Heart right ventricle (tissue), 16 donors: ENCODE results near the gene IRAK1BP1. TPM values are rescaled to one million over a fixed set of nuclear protein-coding genes. Genes with fewer than 3 reads are reported as not detected.
"Not testable (repeated sequence)": the region's sequence is repeated elsewhere in the genome, so short reads cannot be mapped to it uniquely, and the experiment has no call there.

Experiments
- ATAC-seq, 8 donors: fragments of 200-7000 bp; cut with Tn5 transposase; one replicate each; pipeline ENCODE4 v1.9.1; 2020; ENCODE audit warnings: mild to moderate bottlenecking in 8 of 8, moderate library complexity in 8 of 8, moderate number of reproducible peaks in 1 of 8
- DNase-seq, 2 donors: peaks; one replicate each; pipeline ENCODE4 v3.0.0-alpha.2; 2020
- H3K27ac ChIP-seq, 10 donors: fragments of 200-600 bp; sonication (generic) in 2 of 10; one replicate each; pipeline versions ENCODE4 v1.5.0 to v1.8.0; 2020 to 2022; ENCODE audit warnings: mild to moderate bottlenecking in 3 of 10
- H3K27me3 ChIP-seq, 7 donors: fragments of 200-600 bp; one replicate each; pipeline ENCODE4 v1.8.0; 2021 to 2022; ENCODE audit warnings: mild to moderate bottlenecking in 2 of 7
- H3K36me3 ChIP-seq, 9 donors: fragments of 200-600 bp; sonication (generic) in 1 of 9; one replicate each; pipeline versions ENCODE4 v1.5.0 to v1.8.0; 2020 to 2022; ENCODE audit warnings: mild to moderate bottlenecking in 2 of 9
- H3K4me1 ChIP-seq, 9 donors: fragments of 200-600 bp; sonication (generic) in 1 of 9; one replicate each; pipeline versions ENCODE4 v1.5.0 to v1.8.0; 2020 to 2022; ENCODE audit warnings: mild to moderate bottlenecking in 4 of 9
- H3K4me3 ChIP-seq, 10 donors: fragments of 200-600 bp; sonication (generic) in 2 of 10; one replicate each; pipeline versions ENCODE4 v1.5.0 to v1.8.0; 2020 to 2022; ENCODE audit warnings: mild to moderate bottlenecking in 7 of 10, moderate library complexity in 2 of 10
- H3K9me3 ChIP-seq, 11 donors: fragments of 200-600 bp in 10 of 11; sonication (generic) in 2 of 11; one replicate each; pipeline versions ENCODE4 v1.5.0 to v1.8.0; 2013 to 2022; ENCODE audit warnings: mild to moderate bottlenecking in 2 of 11, control low read depth in 1 of 11, moderate library complexity in 1 of 11
- WGBS, 2 donors: extraction: QIAGEN DNeasy Blood & Tissue Kit; methylation state at CpG; one replicate each; pipeline ENCODE4 v1.1.7; 2013; ENCODE audit warnings: inconsistent platforms in 1 of 2; 5-methylcytosine and 5-hydroxymethylcytosine counted together
- intact Hi-C, 10 donors: fragments of 100-400 bp; cut with DNase I; formaldehyde crosslinking; loops; one replicate each; pipeline versions ENCODE4 v1.11.1 to v1.14.2; 2022
- polyA plus RNA-seq, 2 donors: library from polyadenylated mRNA; stranded (reverse); fragments of 200-250 nt; gene quantifications; one replicate each; pipeline ENCODE4 v1.2.3, GENCODE V29; 2013
- total RNA-seq, 10 donors: library from RNA; stranded (reverse); fragmentation: NEBNext Ultra II Directional in 3 of 10; extraction: Animal tissue kit (Norgen Biotek cat#: 25700) in 3 of 10; gene quantifications; one replicate each; pipeline versions ENCODE4 v1.2.1 to v1.2.4, GENCODE V29; 2021 to 2023
- TF ChIP-seq, protein P1 (sequence below), 9 donors: fragments of 200-600 bp; sonication (generic) in 2 of 9; IDR thresholded peaks; one replicate each; pipeline versions ENCODE4 v1.5.0 to v1.8.0; 2021 to 2022; ENCODE audit warnings: antibody characterized with exemption in 9 of 9, mild to moderate bottlenecking in 5 of 9, moderate library complexity in 1 of 9
- donor health status: Arrhythmogenic right ventricular cardiomyopathy.
- donor health status: ischemic (EF 13 %, LVEDD 7.1; RV severe dilation, severe dysfunction).
- donor health status: healthy with polysubstance abuse.
- donor health status: DM: no; HTN: yes; CAD: no.
- donor health status: DM: no; HTN: no; CAD: no.
- donor health status: ischemic (EF 25% LVEDD 6.9; RV normal size, moderate dysfunction).
- donor health status: ischemic (EF 25% LVEDD 5.7; RV mildly dilated, moderate dysfunction).
- donor health status: healthy.
- donor health status: DM: yes; HTN: yes; CAD: no.
- donor health status: Ischemic cardiomyopathy.
- donor health status: ischemic (EF 35%, LVEDD 5.7; RV mildly dilated, moderate dysfunction).
- donor health status: nonischemic (EF 11% LVEDD 7.7; RV severe dilation, severe dysfunction).
- donor health status: DM: yes; HTN: yes; CAD: no.
- donor health status: PGD.
- donor health status: ischemic (EF 29% LVEDD 5.4; RV normal size, mild dysfunction).
- donor health status: nonischemic (EF 23%, LVEDD 6.1; RV moderate dilation, normal function).

IRAK1BP1 gene
- total and polyA plus RNA-seq, 12 donors, result 1.1 to 6.9 (median 3.2) TPM

DNA sequence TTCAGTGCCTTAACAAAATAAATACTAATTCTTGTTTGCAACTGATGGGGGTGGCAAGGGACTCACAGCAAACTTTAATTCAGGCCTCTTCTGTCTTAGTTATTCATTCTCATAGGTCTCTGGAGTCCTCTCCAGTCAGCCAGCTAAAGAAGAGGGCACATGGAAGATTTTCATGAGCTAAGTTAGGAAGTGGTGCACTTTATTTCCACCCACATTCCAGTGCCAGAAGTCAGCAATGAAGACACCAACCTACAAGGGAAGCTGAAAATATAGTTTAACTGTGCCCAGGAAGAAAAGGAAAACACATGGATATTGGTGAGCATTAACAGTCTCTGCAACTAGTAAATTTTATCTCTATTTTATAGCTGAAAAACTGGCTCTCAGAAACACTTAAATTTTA lies 16.7 kb upstream of the IRAK1BP1 start:
- intact Hi-C loops, result no loop called here
- ATAC-seq (no peak), DNase-seq (no peak)

DNA sequence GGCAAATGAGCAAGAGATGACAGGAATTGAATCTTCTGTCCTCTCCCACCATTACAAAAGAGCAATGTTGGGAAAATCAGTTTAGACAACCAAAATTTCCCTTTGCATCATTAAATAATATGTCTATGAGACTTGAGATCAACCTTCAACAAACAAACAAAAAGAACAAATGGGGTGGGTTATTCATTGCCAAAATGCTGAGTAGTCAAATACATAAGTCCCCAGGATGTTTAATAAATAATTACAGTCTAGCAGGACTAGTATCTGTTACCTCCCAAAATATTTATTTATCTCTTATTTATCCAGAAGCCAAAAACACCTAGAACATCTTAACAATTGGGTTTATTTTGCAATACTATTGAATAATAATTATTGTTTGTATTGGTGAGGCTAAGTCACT lies 16.2 kb upstream of the IRAK1BP1 start:
- Histone ChIP-seq H3K27me3 (no peaks in the 10 kb centered on the region), H3K9me3 (peaks cover 0 to 5% (median 0%) of the 10 kb centered on the region in 11 donors), H3K4me1 (no peaks in the 10 kb centered on the region), H3K27ac (no peak overlapping the region), H3K36me3 (peaks cover 0 to 13% (median 0%) of the 10 kb centered on the region in 9 donors), H3K4me3 (no peak overlapping the region)
- TF ChIP-seq, protein P1, sequence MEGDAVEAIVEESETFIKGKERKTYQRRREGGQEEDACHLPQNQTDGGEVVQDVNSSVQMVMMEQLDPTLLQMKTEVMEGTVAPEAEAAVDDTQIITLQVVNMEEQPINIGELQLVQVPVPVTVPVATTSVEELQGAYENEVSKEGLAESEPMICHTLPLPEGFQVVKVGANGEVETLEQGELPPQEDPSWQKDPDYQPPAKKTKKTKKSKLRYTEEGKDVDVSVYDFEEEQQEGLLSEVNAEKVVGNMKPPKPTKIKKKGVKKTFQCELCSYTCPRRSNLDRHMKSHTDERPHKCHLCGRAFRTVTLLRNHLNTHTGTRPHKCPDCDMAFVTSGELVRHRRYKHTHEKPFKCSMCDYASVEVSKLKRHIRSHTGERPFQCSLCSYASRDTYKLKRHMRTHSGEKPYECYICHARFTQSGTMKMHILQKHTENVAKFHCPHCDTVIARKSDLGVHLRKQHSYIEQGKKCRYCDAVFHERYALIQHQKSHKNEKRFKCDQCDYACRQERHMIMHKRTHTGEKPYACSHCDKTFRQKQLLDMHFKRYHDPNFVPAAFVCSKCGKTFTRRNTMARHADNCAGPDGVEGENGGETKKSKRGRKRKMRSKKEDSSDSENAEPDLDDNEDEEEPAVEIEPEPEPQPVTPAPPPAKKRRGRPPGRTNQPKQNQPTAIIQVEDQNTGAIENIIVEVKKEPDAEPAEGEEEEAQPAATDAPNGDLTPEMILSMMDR (IDR thresholded peaks at IDR 0.05), result no peak
- intact Hi-C loops, result no loop called here
- no peak for DNase-seq
- ATAC-seq, result no peak

More for the DNA sequence above, 16.7 kb upstream of the IRAK1BP1 start:
- no peaks in the 10 kb centered on the region for H3K27me3 ChIP-seq
- H3K4me3 ChIP-seq, result no peak overlapping the region
- no peak overlapping the region for H3K27ac ChIP-seq
- H3K9me3 ChIP-seq, result peaks cover 0 to 5% (median 0%) of the 10 kb centered on the region in 11 donors
- H3K4me1 ChIP-seq, result no peaks in the 10 kb centered on the region
- H3K36me3 ChIP-seq, result peaks cover 0 to 13% (median 0%) of the 10 kb centered on the region in 9 donors
- TF ChIP-seq, protein P1 (IDR thresholded peaks at IDR 0.05), result no peak

DNA sequence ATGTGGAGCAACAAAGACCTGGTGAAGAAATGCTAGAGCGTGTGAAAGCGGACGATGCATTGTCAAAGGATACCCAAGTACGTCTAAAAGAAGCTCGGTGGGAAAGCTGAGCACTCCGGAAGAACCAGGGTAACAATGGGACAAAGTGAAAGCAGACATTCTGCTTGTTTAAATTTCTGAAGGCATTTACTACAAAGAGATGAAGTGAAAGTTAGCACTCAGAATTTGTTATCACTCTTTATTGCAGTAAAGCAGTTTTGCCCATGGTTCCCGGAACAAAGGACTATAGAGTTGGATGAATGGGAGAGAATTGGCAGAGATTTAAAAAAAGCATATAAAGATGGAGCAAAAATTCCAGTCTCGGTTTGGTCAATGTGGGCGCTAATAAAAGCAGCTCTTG lies 12.8 kb upstream of the IRAK1BP1 start:
- DNase-seq (no peak), ATAC-seq (no peak)
- Histone ChIP-seq H3K4me1 (no peaks in the 10 kb centered on the region), H3K27ac (no peak overlapping the region), H3K27me3 (no peaks in the 10 kb centered on the region), H3K4me3 (no peak overlapping the region), H3K9me3 (peaks cover 0 to 7% (median 0%) of the 10 kb centered on the region in 11 donors), H3K36me3 (peaks cover 0 to 11% (median 0%) of the 10 kb centered on the region in 9 donors)
- intact Hi-C loops, result no loop called here
- WGBS, 2 donors, result 86 to 94% methylated on average over 9 of the region's 9 CpGs
- TF ChIP-seq, protein P1 (IDR thresholded peaks at IDR 0.05), result no peak

DNA sequence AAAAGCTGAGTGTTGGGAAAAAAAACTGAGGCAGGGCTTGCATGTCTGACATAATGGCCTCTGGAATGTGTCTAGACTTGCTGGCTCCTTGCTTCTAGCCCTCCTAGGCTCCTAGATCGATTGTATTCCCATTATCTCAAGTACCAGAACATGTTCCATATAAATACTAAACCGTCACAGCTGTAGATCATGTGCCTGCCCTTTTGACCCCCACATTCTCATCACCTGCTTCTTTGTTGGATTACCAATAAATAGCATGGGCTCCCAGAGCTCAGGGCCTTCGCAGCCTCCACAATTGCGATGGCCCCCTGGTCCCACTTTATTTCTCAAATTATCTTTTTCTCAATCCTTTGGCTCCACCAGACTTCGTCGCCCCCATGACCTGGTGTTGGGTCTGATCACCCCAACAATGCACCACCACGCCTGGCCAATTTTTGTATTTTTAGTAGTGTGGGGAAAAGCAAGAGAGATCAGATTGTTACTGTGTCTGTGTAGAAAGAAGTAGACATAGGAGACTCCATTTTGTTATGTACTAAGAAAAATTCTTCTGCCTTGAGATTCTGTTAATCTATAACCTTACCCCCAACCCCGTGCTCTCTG lies 8.9 kb upstream of the IRAK1BP1 start:
- intact Hi-C loops, H3K4me3 ChIP-seq, H3K27me3 ChIP-seq, H3K36me3 ChIP-seq, H3K27ac ChIP-seq, H3K9me3 ChIP-seq, H3K4me1 ChIP-seq, ATAC-seq, DNase-seq: not testable (repeated sequence)
- WGBS, 2 donors, result 91 to 94% methylated on average over 7 of the region's 8 CpGs

DNA sequence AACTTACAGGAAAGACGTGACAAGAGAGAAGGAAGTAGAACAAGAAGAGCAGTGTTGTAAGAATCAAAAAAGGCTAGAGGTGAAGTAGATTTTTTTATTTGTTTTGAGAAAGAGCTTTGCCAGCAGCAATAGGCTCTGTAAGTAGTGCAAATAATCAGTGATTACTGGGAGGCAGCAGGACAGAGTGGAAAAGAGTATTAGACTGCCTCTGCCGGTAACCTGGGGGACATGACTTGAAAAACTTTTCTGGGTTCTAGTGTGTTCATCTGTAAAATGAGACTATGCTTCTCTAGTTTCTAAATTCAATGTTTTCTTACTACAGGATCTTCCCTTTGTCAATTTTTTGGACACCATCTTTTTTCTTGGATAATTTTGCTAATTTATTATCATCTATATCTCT lies 5.8 kb upstream of the IRAK1BP1 start:
- H3K4me3 ChIP-seq, result no peak overlapping the region
- peaks cover 0 to 7% (median 0%) of the 10 kb centered on the region in 11 donors for H3K9me3 ChIP-seq
- no peak for DNase-seq
- no peaks in the 10 kb centered on the region for H3K36me3 ChIP-seq
- intact Hi-C loops, result no loop called here
- TF ChIP-seq, protein P1 (IDR thresholded peaks at IDR 0.05), result no peak
- no peak for ATAC-seq
- H3K4me1 ChIP-seq, result peaks cover 0 to 3% (median 0%) of the 10 kb centered on the region in 9 donors
- no peak overlapping the region for H3K27ac ChIP-seq
- WGBS, 2 donors, result 75 to 77% methylated on average over 2 of the region's 2 CpGs
- H3K27me3 ChIP-seq, result no peaks in the 10 kb centered on the region
